Measurements from ENCODE around the gene GOSR1.

DNA sequence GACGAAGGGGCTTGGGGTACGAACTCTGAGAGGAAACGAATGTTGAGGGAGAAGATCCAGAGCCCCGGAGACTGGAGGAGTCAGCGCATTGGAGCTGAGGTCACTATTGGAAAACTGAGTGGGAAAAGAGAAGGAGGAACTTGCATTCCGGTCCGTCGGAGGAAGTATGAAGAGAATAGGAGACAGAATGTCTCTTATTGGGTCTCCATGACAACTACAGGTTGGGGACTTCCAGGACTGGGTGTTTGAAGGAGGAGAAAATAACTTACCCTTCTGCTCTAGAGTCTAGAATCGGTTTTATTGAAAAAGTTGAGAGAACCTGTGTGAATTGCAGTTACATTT, 537 bp downstream of the GOSR1 start:
- TF ChIP-seq EP300 (IDR thresholded peaks at IDR 0.05) (no peak), BHLHE40 (IDR thresholded peaks at IDR 0.05; ENCODE audit: low read depth, low read length) (no peak), FOSL2 (IDR thresholded peaks at IDR 0.05) (no peak), FOSL2 (CRISPR knock-in tag; IDR thresholded peaks at IDR 0.05) (no peak), MAZ (IDR thresholded peaks at IDR 0.05; ENCODE audit: borderline replicate concordance, low read depth, low read length) (no peak), POLR2A (IDR thresholded peaks at IDR 0.05; ENCODE audit: low read length) (no peak), RCOR1 (IDR thresholded peaks at IDR 0.05; ENCODE audit: low read depth, low read length) (no peak), JUN (IDR thresholded peaks at IDR 0.05) (no peak), NFE2L2 (conservative IDR thresholded peaks at IDR 0.05; ENCODE audit: low read length) (no peak), CEBPB (IDR thresholded peaks at IDR 0.05) (no peak), SREBF2 (IDR thresholded peaks at IDR 0.05) (no peak)
- TF ChIP-seq, protein P1, sequence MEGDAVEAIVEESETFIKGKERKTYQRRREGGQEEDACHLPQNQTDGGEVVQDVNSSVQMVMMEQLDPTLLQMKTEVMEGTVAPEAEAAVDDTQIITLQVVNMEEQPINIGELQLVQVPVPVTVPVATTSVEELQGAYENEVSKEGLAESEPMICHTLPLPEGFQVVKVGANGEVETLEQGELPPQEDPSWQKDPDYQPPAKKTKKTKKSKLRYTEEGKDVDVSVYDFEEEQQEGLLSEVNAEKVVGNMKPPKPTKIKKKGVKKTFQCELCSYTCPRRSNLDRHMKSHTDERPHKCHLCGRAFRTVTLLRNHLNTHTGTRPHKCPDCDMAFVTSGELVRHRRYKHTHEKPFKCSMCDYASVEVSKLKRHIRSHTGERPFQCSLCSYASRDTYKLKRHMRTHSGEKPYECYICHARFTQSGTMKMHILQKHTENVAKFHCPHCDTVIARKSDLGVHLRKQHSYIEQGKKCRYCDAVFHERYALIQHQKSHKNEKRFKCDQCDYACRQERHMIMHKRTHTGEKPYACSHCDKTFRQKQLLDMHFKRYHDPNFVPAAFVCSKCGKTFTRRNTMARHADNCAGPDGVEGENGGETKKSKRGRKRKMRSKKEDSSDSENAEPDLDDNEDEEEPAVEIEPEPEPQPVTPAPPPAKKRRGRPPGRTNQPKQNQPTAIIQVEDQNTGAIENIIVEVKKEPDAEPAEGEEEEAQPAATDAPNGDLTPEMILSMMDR (IDR thresholded peaks at IDR 0.05): no peak
- TF ChIP-seq, protein P2, sequence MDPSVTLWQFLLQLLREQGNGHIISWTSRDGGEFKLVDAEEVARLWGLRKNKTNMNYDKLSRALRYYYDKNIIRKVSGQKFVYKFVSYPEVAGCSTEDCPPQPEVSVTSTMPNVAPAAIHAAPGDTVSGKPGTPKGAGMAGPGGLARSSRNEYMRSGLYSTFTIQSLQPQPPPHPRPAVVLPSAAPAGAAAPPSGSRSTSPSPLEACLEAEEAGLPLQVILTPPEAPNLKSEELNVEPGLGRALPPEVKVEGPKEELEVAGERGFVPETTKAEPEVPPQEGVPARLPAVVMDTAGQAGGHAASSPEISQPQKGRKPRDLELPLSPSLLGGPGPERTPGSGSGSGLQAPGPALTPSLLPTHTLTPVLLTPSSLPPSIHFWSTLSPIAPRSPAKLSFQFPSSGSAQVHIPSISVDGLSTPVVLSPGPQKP (IDR thresholded peaks at IDR 0.05; ENCODE audit: low read depth, low read length): no peak
- TF ChIP-seq, protein P3, sequence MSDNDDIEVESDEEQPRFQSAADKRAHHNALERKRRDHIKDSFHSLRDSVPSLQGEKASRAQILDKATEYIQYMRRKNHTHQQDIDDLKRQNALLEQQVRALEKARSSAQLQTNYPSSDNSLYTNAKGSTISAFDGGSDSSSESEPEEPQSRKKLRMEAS (IDR thresholded peaks at IDR 0.05): no peak
- TF ChIP-seq, protein P4, sequence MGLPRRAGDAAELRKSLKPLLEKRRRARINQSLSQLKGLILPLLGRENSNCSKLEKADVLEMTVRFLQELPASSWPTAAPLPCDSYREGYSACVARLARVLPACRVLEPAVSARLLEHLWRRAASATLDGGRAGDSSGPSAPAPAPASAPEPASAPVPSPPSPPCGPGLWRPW (IDR thresholded peaks at IDR 0.05): no peak
